Central memory CD4-positive, alpha-beta T cell (primary cell): ENCODE measurements around the gene OSGIN1.
"Not testable (repeated sequence)": the region's sequence is repeated elsewhere in the genome, so short reads cannot be mapped to it uniquely, and the experiment has no call there.

Experiments
- DNase-seq: peaks from one replicate; pipeline ENCODE4 v3.0.0; 2022

The OSGIN1 gene

GRCh38 chr16:83926726-83927397, 26.2 kb upstream of the OSGIN1 start:
- DNase-seq, result peak; percentile 10

GRCh38 chr16:83928341-83929055, 24.5 kb upstream of the OSGIN1 start:
- DNase-seq, result no peak

GRCh38 chr16:83929811-83930555, 23.1 kb upstream of the OSGIN1 start:
- no peak for DNase-seq

GRCh38 chr16:83930730-83931500, 22.1 kb upstream of the OSGIN1 start:
- DNase-seq, result no peak

GRCh38 chr16:83931556-83931955, 21.5 kb upstream of the OSGIN1 start:
- no peak for DNase-seq

GRCh38 chr16:83932304-83932703, 20.7 kb upstream of the OSGIN1 start:
- DNase-seq, result no peak

GRCh38 chr16:83932955-83933673, 19.9 kb upstream of the OSGIN1 start:
- DNase-seq, result no peak

- DNase-seq, result no peak
Observed at GRCh38 chr16:83933885-83934683, 19.0 kb upstream of the OSGIN1 start.

- DNase-seq, result no peak
Observed at GRCh38 chr16:83934684-83934977, 18.4 kb upstream of the OSGIN1 start.

GRCh38 chr16:83935005-83935857, 17.8 kb upstream of the OSGIN1 start:
- DNase-seq, result no peak

GRCh38 chr16:83935858-83936255, 17.2 kb upstream of the OSGIN1 start:
- no peak for DNase-seq

- no peak for DNase-seq
Observed at GRCh38 chr16:83936581-83937165, 16.4 kb upstream of the OSGIN1 start.

GRCh38 chr16:83937267-83937666, 15.8 kb upstream of the OSGIN1 start:
- no peak for DNase-seq

- no peak for DNase-seq
Observed at GRCh38 chr16:83937922-83938885, 14.8 kb upstream of the OSGIN1 start.

GRCh38 chr16:83939266-83939855, 13.7 kb upstream of the OSGIN1 start:
- DNase-seq, result no peak

- no peak for DNase-seq
Observed at GRCh38 chr16:83940119-83940518, 12.9 kb upstream of the OSGIN1 start.

GRCh38 chr16:83940630-83941378, 12.2 kb upstream of the OSGIN1 start:
- DNase-seq, result no peak

GRCh38 chr16:83941546-83941945, 11.5 kb upstream of the OSGIN1 start:
- not testable (repeated sequence) for DNase-seq
